Measurements from ENCODE around the gene SMC6.

The SMC6 gene

DNA sequence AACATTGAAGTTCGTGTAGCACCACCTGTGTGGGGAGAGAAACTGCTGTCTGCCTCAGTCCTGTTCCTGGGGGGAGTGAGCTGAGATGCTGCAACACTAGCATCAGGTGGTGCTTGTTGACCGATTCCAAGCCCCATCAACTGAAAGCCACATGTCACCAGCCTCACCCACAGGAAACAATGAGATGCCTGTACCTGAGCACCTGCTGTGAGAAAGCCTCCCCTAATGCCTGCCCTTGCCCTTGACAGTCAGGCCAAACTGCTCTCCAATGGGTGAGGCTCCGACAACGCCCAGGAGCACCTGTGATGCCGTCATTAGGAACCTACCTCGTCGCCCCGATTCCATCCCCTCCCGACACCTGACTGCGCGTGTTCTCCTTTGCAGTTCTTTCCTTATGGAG, 104.6 kb downstream of the SMC6 start:
- no peak for DNase-seq (ENCODE audit: low spot score)

DNA sequence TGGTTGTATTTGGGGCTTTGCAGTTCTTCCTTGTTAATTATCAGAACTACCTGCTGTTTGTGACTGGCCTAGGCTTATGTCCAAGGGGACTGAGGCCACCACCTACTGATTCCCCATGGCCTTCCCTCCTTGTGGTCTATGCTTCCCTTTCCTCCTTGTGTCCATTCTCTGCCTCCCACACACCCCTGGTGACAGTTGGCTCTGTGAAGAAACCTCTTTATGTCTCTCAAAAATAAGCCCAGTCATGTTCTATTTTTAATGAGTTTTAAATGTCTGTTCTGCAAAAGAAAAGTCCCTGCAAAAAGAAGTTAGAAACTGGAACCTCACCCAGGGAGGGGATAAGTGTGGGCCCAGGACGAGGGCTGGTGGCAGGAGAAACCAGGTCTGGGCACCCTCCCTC, 105.0 kb downstream of the SMC6 start:
- DNase-seq (ENCODE audit: low spot score), result no peak

DNA sequence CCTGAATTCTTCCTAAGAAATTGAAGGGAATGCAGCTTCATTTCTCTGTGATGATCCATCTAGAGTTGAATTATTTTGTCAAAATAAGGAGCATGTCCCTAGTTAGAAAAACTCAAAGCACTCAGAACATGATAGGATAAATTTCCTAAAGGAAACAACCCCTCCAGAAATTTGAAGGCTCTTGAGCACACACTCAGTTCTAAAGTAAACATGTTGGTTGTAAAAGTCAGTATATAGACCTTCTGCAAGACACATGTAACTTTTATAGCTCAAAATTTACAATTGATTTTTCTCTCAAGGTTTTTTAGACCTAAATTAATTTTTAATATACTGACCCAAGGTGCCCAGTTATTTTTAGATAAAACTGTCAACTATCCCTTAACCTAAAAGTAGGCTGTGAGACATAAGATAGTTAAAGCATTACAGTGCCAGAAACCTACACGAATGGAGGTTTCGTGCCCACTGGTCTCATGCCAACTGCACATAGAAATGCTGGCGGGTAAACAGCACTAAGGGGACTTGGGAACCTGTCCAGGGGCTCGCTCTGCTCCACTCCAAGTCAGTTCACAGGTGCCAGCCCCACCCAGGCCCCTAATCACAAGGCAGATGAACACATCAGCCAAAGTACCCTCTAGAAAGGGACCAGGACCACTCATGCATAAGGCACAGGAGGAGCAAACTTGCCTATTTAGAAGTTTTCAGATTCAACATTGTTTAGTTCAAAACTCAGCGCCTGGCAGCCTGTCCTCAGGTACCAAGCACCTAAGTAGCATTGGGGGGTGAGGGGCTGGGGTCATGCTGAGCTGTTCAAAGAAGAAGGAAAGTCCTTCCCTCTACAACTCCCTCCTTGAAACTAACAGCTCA, 106.5 kb downstream of the SMC6 start:
- DNase-seq (ENCODE audit: low spot score), result no peak

DNA sequence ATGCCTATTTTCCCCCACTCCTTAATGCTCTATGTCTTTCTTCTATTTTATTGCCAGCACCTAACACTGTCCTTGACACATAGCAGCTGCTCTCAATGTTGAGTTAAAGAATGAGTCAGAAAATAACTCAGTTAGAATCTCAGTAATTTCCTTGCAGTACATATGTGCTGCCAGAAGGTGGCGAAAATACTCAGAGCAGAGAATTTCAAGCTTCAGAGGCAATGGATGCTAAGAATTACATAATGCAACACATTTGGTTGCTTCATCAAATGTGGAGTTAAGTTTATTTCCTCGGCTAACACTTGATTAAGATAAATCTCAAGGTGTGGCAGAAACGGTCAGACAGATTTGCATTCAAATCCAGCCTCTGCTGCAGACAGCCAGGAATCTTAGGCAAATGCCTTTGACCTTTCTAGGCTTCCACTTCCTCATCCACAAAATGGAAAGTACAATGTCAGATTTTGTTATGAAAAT, 107.5 kb downstream of the SMC6 start:
- peak; percentile 78 for DNase-seq (ENCODE audit: low spot score)

DNA sequence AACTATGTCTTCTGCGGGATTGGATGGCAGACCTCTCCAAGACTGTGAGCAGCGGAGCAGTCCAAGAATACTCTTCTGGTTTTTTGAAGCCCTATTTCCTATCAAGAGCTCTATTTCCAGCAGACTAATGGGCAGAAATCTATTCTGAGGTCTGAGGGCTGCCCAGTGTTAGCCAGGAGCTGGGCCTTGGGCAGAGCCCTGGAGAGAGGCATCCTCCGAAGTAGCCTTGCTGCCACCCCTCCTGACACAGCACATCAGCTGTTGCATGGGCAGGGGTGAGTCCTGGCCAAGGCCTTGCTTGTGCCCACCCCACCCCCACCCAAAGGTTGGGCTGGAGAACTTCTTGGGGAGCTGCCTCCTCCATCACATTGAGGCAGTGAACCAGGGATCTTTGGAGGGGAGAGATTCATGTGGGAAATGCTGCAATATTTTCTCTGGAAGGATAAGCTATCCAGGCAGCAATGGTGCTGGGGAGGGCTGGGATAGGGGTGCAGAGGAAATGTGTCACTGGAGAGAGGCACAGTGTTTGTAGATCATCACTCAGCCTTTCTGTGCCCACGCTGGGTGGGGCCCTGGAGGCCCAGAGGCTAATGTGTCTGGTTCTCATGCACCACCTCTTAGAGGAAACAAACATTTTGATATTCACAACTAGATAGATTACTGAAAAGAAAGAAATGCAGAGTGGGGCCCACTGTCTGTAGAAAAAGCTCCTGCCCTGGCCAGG, 108.5 kb downstream of the SMC6 start:
- DNase-seq (ENCODE audit: low spot score), result no peak

DNA sequence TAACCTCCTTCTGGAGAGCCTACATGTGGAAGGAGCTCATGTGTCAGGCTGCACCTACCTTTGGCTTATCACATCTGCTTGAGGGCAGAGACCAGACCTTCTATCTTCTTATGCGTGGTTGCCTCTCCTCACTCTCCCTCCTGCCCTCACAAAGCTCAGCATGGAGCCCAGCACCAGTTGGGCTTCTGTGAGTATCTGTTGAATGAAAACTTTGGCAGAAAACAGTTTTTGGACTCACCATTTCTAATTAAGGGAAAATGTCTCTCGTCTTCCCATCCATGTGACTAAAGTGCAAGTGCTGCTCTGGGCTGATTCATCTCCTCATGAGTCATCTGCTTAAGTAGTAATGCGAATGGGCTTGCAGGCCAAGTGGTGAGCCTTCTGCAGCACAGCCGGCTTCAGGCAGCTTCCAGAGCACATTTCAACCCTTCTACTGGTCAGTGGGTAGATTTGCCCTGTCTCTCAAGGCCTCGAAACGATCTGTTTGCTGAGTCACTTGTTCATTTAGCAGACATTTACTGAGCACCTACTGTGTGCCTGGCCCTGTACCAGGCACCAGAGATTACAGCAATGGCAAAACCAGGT, 110.5 kb downstream of the SMC6 start:
- DNase-seq (ENCODE audit: low spot score), result peak; percentile 54

DNA sequence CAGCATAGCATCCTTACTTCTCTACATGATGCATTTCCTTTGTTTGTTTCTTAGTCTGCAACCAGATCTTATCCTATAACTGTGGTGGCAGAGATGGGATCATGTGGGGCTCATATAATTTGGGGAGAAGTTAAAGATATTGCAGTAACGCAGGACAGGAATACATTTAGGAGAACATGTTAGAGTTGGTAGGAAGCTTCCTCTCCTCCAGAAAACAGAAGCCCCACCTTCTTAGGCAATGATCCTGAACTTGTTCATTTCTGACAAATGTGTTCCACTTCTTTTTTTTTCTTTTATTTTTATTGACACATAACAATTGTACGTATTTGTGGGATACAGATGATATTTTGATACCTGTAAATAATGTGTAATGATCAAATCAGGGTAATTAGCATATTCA, 113.2 kb downstream of the SMC6 start:
- DNase-seq (ENCODE audit: low spot score), result no peak

DNA sequence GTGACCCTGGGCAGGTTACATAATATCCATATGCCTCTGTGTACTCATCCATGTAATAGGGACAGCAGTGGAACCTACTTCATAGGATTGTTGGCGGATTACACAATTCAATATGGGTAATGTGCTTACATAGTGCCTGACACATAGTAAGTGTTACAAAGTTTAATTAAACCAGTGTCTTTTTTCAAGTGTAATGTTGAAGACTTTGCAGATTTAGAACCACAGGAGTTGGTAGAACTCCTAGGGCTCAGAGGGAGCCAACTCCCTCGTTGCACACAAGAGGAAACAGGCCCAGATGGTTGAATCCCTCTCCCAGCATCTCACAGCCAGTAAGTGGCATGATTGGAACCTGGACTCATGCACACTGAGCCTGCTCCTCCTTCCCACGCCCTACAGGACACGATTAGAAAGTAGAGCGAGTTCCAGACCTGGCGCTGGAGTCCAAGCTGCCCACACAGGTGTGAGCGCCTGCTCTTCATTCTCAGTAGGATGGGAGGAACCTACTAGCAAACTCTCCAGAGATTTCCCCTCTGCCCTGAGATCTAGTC, 115.3 kb downstream of the SMC6 start:
- DNase-seq (ENCODE audit: low spot score), result no peak

DNA sequence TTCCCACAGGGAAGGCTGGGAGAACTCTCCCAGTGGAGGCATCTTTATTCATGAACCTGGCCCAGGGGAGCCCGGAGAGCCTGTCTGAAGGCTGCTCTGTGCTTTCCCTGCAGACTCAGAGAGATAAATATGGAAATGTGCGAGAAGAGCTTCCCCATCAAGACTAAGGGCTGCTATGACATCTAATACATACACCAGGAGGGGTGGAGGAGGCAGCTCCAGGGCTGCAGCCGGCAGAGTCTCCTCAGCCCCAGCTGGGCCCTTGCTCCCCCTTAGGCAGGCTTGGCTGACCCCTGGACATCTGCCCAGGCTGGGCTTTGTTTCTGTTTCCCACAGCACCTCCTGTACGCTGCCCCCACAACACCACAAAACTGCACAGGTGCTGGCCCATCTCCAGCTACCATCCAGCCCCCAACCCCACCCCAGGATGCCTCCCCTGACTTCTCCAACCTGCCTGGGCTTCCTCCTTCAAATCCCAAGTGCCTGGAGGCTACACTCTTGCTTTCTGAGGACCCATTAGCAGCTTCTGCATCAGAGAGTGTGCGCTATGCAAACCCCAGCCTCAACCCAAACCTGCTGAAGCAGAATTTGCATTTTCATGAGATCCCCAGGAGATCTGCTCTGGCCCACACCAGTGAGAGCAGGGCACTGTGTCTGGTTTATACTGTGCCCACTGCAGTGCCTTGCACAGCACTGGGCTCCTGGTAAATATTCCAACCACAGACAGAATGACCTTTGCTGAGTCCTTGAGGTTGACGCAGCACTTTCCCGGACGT, 116.3 kb downstream of the SMC6 start:
- DNase-seq (ENCODE audit: low spot score), result no peak

DNA sequence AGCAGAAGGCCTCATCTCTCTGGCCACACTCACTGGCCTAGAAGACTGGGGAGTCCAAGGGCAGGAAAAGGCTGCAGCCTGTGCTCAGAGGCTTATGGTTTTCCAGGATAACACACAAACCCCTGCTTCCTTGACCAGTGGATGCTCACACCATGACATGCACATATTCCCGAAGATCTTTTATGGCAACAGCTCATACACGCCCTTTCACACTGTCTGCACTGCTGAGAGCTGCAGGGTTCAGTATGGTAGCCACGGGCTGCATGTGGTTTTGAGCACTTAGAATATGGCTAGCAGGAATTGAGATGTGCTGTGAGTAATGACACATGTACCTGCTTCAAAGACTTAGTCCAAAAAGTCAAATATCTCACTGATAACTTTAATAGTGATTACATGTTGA, 117.4 kb downstream of the SMC6 start:
- no peak for DNase-seq (ENCODE audit: low spot score)

DNA sequence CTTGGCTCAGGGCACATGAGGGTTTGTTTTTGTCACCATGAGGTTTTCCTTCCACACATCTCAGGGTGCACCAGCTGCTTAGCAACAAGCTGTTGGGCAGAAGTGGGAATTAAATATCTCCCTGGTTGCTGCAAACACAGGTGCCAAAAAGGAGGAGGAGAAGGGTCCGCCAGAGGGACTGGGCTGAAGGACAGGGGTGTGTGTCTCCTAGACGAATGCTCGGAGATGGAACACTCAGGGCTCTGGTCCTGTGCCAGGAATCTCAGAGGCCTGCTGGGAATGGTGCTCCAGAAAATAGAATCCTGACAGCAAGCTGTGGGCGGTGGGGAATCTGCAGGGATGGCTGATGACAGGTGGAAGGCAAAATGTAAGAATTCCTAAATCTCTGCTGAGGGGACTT, 118.6 kb downstream of the SMC6 start:
- no peak for DNase-seq (ENCODE audit: low spot score)

DNA sequence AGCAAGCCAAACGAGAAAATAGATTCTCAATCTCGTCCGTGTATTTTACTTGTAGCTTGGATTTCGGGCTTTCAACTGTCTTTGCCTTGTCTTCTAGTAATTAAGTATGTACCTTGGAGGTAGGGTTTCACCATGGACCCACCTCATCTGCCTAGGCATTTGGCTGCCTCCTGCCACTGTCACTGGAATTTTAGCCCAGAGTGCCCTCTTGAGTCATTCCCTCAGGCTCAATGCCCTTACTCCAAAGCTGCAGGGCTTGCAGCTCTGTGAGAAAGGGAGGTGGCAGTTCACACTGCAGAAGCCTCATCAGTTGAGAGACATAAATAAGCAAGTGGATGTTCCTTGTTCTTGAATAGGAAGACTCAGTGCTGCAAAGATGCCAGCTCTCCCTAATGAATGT, 123.5 kb downstream of the SMC6 start:
- DNase-seq (ENCODE audit: low spot score), result no peak

DNA sequence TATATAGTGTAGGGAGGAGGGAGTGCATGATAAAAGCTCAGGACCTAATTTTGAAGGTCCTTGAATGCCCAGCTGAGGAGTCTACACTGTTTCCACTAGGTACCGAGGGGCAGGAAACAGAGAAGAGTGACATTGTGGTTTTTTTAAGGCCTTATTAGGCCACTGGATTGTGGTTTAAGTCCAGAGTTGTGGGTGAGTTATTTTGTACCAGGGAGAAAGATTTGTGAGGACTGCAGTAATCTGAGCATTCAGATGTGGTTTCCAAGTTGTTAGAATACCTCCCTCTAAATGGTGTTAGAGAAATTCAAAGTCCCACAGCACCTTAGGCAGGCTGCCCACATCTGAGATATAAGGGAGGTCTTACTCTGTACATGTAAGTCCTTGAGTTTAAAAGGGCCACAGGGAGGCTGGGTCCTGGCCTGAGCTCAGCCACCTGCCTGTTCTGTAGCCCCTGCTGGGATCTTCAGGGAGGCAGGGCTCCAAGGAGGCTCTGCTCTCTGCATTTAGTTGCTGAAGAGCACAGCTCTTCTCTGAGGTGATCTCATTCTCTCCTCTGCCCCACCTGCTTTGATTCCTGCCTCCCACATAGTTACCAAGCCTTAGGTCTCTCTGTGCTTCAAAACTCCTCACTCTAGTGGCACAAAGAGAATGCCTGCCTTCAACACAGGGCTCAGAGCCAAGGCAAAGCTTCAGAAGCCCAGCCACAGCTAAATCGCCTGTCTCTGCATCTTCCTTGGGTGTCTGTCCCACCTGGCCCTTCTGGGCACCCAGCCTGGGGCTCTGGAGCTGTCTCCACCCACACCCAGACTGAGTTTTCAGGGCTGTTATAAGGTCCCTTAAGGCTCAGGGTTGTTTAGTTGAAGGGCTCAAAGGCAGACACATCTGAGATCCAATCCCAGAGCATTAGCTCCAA, 125.0 kb downstream of the SMC6 start:
- no peak for DNase-seq (ENCODE audit: low spot score)

DNA sequence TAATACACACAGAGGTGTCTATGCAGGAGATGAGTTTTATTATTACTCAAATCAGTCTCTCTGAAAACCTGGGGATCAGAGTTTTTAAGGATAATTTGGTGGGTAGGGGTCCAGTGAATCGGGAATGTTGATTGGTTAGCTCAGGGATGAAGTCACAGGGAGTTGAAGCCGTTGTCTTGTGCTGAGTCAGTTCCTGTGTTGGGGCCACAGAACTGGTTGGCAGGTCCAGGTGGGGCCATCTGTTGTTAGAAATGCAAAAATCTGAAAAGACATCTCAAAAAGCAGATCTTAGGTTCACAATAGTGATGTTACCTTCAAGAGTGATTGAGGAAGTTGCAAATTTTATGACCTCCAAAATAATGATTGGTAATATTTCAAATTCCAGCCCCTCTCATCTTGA, 126.2 kb downstream of the SMC6 start:
- no peak for DNase-seq (ENCODE audit: low spot score)

DNA sequence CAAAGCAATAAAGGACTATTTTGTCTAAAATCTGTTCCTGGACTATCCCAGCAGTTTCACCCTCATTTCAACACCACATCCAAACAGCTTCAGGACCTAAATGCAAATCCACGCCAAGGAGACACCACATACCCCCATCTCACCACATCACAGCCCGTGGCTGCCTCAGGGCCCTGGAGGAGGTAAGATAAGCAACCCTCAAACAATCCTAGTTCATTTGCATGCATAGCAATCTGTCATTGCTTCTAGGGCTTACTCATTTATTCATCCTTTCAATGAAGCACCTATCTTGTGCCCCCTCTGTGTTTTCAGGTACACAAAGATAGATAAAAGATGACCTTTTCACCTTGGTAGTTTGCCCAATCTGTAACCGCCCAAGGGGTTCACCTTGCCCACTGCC, 126.6 kb downstream of the SMC6 start:
- DNase-seq (ENCODE audit: low spot score), result no peak

DNA sequence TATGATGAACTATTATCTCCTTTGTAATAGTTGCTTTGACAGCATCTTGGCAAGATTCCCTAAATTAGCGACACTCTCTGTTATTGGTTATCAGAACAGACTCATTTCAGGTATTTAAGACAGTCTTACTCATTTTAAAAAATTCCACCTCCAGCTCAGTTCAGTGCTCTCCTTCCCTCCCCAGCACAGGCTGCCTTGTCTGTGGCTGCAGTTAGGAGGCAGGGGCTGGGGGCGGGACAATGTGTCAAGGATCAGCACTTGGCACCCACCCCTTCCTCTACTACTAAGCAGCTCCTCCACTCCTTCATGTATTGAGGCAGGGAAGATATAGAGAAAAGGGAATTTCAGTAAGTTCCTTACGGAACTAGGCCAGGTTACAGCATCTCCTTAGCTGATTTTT, 128.2 kb downstream of the SMC6 start:
- DNase-seq (ENCODE audit: low spot score), result no peak

DNA sequence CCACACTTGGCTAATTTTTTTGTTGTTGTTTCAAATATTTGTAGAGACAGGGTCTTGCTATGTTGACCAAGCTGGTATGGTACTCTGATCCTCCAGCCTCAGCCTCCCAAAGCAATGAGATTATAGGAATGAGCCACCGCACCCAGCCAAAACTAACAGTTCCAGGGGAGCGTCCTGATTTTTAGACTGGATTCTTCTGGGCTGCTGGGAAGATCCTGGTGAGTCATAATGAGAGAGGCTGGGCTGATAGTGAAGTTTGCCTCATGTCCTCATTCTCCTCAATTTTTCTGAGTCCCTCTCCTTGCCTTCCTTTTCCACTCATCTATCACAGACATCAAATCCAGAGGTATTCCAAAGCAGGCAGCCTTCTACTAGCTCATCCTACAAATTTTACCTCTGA, 131.8 kb downstream of the SMC6 start:
- DNase-seq (ENCODE audit: low spot score), result no peak

DNA sequence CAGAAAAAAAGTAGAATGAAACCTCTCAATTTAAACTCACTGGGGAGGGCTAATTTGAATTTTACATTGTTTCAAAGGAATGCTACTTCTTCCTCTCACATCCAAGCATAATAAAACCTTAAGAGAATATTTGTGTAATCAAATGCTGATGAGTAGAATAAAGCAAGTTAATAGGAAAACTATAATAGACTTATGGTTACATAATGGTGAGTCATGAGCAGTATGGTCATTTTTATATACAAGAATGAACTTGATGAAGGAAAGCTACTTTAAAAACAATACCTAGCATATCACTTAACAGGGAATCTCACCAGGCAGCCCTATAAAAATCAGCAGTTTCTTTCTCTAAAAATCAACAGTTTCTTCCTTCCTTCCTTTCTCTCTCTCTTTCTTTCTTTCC, 132.8 kb downstream of the SMC6 start:
- DNase-seq (ENCODE audit: low spot score), result no peak

DNA sequence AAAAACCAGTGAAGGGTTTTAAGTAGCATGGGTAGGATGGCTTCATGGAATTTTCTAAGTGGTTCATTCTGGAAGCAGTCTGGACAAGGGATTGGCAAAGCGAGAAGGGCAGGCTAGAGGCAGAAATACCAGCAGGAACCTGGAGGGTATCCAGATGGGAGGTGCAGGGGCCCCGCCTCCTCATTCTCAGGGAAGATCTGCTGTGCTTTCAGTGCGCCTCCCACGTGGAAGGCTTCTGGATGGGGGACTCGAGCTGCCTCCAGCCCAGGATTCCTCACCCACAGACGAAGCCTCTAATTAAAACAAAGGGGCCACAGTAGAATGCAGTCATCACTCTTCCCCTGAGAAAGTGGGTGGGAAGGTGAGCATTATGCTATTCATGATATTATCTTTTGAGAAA, 133.3 kb downstream of the SMC6 start:
- no peak for DNase-seq (ENCODE audit: low spot score)

DNA sequence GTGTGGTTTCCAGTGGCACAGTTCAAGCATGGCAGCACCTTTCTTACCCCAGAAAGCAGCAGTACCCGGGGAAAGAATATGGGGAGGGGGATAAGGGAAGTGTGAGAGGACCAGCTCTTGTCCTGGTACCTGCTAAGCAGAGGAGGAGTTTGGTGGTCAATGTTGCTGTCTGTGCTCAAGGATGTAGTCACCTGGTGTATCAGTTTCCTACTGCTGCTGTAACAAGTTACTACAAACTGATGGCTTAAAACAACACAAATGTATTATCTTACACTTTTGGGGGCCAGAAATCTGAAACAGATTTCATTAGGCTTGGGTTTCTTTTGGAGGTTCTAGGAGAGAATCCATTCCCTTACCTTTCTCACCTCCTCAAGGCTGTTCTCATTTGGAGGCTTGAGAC, 135.7 kb downstream of the SMC6 start:
- no peak for DNase-seq (ENCODE audit: low spot score)

DNA sequence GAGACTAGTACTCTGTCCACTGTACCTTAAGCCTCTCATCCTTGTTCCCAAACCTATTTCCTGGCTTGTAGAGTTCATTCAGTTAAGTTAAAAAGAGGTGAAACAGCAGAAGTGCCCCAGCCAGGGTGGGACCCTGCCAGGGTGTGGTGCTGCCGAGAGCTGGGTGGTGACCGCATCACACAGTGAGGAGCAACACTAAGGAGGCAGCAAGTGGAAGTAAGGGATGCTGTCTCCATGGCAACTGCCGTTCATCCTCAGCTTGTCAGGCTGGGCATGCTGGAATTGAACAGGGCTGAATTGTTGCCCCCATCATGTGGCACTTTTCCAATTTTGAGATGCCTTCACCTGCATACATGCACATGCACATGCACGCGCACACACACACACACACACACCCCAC, 136.1 kb downstream of the SMC6 start:
- DNase-seq (ENCODE audit: low spot score), result no peak

Measured in activated CD4-positive, alpha-beta T cell treated with anti-CD3 and anti-CD28 coated beads, Interleukin-2, Interleukin-4, amounts not matched to agents 100 ng/mL and 50 ng/mL, durations not matched to agents 16 hours and 8 hours (primary cell).